ENCODE results near the gene FAM151A. TPM values are rescaled to one million over a fixed set of nuclear protein-coding genes. Genes with fewer than 3 reads are reported as not detected.

FAM151A gene
- total and polyA plus RNA-seq, 2 of the 13 experiments (the other 11 are each of a cell fraction or from before 2014, with no cell fraction given): 0.29 to 3.6 TPM

DNA sequence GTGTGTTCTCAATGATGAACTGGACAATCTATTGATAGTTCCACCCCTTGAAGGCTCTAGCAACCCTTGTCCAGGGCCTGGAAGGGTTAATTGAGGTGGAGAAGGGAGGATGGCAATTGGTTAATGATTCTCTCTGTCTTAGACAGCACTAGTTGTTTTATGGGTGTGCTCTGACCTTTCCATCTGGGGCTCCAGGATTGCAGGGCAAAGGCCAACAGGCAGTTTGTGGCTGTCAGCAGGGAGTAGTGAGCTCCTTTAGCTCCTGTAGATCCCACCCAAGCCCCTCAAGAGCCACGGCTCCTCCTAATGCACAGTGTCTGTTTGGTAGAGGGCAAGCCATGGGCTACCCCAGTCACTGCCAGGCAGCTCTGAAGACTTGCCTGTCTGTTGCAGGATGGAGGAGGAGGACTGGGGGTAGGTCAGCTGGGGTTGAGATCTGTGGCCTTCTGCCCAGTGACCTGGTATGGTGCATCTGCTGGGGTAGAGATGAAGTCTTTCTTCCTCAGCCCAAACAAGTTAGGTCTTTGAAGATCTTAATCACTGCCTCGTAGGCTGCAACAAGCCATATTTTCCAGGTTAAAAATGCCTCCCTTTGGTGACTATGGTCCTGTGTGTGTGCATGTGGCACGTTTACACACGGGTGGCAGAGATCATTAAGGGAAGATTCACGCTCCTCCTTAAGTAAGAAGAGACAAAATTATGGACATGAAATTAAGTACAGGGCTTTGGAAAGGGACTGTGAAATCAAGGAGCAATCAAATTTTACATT is 26.0 kb upstream of the FAM151A start (continued):
- TF ChIP-seq ZNF629 (CRISPR knock-in tag; conservative IDR thresholded peaks at IDR 0.05): peak; percentile 39; the same call in 1 of the 2 replicates
- 0 out of 2 replicates have a peak, but pooled peaks have one; percentile 46 for TF ChIP-seq ZBTB10 (CRISPR knock-in tag; IDR thresholded peaks at IDR 0.05; ENCODE audit: borderline replicate concordance)
- peak; percentile 74 for TF ChIP-seq ISL2 (CRISPR knock-in tag; IDR thresholded peaks at IDR 0.05)
- TF ChIP-seq PAX8 (CRISPR knock-in tag; IDR thresholded peaks at IDR 0.05; ENCODE audit: borderline replicate concordance): no peak
- 0 out of 2 replicates have a peak, but pooled peaks have one; percentile 43 for TF ChIP-seq POLR2G (IDR thresholded peaks at IDR 0.05; ENCODE audit: low read depth, low read length)
- TF ChIP-seq ZBTB7A (CRISPR knock-in tag; IDR thresholded peaks at IDR 0.05): 0 out of 2 replicates have a peak, but pooled peaks have one; percentile 57
- TF ChIP-seq ZHX1 (CRISPR knock-in tag; IDR thresholded peaks at IDR 0.05; ENCODE audit: low read depth): 0 out of 2 replicates have a peak, but pooled peaks have one; percentile 51
- peak; percentile 55; the same call in 1 of the 2 replicates for TF ChIP-seq CBFB (CRISPR knock-in tag; IDR thresholded peaks at IDR 0.05)
- TF ChIP-seq EP300 (IDR thresholded peaks at IDR 0.05; ENCODE audit: low read depth in 2 of 2, low read length in 2 of 2): peak in 1 of 2 experiments; percentile 73; a peak in 1 of 4 replicates
- no peak for TF ChIP-seq EP300 (CRISPR knock-in tag; IDR thresholded peaks at IDR 0.05; ENCODE audit: borderline replicate concordance)
- TF ChIP-seq MEIS2 (CRISPR knock-in tag; IDR thresholded peaks at IDR 0.05): peak; percentile 66; the same call in 1 of the 2 replicates
- TF ChIP-seq, protein P1, sequence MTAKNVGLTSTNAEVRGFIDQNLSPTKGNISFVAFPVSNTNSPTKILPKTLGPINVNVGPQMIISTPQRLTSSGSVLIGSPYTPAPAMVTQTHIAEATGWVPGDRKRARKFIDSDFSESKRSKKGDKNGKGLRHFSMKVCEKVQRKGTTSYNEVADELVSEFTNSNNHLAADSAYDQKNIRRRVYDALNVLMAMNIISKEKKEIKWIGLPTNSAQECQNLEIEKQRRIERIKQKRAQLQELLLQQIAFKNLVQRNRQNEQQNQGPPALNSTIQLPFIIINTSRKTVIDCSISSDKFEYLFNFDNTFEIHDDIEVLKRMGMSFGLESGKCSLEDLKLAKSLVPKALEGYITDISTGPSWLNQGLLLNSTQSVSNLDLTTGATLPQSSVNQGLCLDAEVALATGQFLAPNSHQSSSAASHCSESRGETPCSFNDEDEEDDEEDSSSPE (CRISPR knock-in tag; IDR thresholded peaks at IDR 0.05): peak; percentile 44; the same call in 1 of the 2 replicates
- peak in 1 of 2 experiments; percentile 46; a peak in 2 of 4 replicates for TF ChIP-seq POLR2A (IDR thresholded peaks at IDR 0.05; ENCODE audit: insufficient read depth in 1 of 2, low read depth in 2 of 2, low read length in 2 of 2)
- TF ChIP-seq MAZ (IDR thresholded peaks at IDR 0.05; ENCODE audit: borderline replicate concordance, low read depth, low read length): no peak
- peak; percentile 45; the same call in 1 of the 2 replicates for TF ChIP-seq MAZ (CRISPR knock-in tag; IDR thresholded peaks at IDR 0.05; ENCODE audit: low read depth)
- TF ChIP-seq CHD2 (IDR thresholded peaks at IDR 0.05; ENCODE audit: low read depth, low read length): no peak
- TF ChIP-seq SRF (IDR thresholded peaks at IDR 0.05; ENCODE audit: low read depth, low read length): no peak
- TF ChIP-seq ZNF331 (CRISPR knock-in tag; IDR thresholded peaks at IDR 0.05): 0 out of 2 replicates have a peak, but pooled peaks have one; percentile 19
- TF ChIP-seq NFYB (CRISPR knock-in tag; IDR thresholded peaks at IDR 0.05): no peak
- TF ChIP-seq, protein P2, sequence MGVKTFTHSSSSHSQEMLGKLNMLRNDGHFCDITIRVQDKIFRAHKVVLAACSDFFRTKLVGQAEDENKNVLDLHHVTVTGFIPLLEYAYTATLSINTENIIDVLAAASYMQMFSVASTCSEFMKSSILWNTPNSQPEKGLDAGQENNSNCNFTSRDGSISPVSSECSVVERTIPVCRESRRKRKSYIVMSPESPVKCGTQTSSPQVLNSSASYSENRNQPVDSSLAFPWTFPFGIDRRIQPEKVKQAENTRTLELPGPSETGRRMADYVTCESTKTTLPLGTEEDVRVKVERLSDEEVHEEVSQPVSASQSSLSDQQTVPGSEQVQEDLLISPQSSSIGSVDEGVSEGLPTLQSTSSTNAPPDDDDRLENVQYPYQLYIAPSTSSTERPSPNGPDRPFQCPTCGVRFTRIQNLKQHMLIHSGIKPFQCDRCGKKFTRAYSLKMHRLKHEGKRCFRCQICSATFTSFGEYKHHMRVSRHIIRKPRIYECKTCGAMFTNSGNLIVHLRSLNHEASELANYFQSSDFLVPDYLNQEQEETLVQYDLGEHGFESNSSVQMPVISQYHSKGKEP (CRISPR knock-in tag; IDR thresholded peaks at IDR 0.05): no peak
- TF ChIP-seq ZMYM3 (CRISPR knock-in tag; IDR thresholded peaks at IDR 0.05): peak; percentile 66
- no peak for TF ChIP-seq ZNF746 (CRISPR knock-in tag; IDR thresholded peaks at IDR 0.05)

Measured in HepG2 (cell line).